ENCODE results near the gene DVL1. TPM values are rescaled to one million over a fixed set of nuclear protein-coding genes. Genes with fewer than 3 reads are reported as not detected.

The DVL1 gene
- total RNA-seq, 4 donors from 2014 or later: 26.2 to 80.3 (median 39.5) TPM

GRCh38 chr1:1308756-1309250 lies 40.4 kb downstream of the DVL1 start:
- TF ChIP-seq, protein P1, sequence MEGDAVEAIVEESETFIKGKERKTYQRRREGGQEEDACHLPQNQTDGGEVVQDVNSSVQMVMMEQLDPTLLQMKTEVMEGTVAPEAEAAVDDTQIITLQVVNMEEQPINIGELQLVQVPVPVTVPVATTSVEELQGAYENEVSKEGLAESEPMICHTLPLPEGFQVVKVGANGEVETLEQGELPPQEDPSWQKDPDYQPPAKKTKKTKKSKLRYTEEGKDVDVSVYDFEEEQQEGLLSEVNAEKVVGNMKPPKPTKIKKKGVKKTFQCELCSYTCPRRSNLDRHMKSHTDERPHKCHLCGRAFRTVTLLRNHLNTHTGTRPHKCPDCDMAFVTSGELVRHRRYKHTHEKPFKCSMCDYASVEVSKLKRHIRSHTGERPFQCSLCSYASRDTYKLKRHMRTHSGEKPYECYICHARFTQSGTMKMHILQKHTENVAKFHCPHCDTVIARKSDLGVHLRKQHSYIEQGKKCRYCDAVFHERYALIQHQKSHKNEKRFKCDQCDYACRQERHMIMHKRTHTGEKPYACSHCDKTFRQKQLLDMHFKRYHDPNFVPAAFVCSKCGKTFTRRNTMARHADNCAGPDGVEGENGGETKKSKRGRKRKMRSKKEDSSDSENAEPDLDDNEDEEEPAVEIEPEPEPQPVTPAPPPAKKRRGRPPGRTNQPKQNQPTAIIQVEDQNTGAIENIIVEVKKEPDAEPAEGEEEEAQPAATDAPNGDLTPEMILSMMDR (IDR thresholded peaks at IDR 0.05; ENCODE audit: low read depth): no peak

DNA sequence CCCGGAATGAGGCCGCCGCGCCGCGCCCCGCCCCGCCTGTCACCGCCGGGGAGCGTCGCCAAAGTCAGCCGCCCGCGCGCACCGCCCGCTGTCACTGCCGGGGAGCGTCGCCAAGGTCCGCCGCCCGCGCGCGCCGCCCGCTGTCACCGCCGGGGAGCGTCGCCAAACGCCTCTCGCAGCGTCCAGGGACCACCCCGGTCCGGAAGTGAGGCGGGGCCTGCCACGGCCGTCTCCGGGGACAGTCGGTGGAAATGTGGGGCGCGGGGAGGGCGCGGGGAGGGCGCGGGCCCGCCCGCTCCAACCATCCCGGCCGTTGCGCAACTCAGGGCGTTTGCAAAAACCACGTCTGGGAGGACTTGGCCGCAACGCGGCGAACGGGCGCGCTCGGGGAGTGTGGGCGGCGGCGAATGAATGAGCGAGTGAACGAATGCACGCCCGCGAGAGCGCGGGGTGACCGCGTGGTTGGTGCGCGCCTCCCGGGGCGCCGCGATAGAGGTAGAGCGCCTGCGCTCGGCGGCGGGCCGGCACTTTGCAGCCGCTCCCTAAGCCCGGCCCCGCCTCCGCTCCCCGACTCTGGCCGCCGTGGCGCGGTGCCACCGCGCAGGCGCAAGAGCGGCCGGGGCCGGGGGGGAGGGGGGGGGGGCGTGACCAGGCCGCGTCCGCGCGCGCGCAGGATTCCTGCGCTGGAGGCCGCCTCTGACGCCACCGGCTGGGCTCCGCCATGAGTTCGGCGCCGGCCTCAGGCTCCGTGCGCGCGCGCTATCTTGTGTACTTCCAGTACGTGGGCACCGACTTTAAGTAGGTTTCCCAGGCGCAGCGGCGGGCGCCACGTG lies 41.1 kb downstream of the DVL1 start, which contains the start of the genes ACAP3 and PUSL1:
Gene ACAP3, minus strand, starts transcription at position 8 of the 833 bp plus-strand sequence. CDS start 115 bp downstream, outside the sequence.
Gene PUSL1, plus strand, starts transcription at position 675 of the 833 bp plus-strand sequence. Its CDS starts 47 bp downstream, at position 722.
- TF ChIP-seq, protein P1 (IDR thresholded peaks at IDR 0.05; ENCODE audit: low read depth): no peak

- TF ChIP-seq, protein P1 (IDR thresholded peaks at IDR 0.05; ENCODE audit: low read depth): no peak
These were observed 41.8 kb downstream of the DVL1 start for GRCh38 chr1:1307261-1307922.

DNA sequence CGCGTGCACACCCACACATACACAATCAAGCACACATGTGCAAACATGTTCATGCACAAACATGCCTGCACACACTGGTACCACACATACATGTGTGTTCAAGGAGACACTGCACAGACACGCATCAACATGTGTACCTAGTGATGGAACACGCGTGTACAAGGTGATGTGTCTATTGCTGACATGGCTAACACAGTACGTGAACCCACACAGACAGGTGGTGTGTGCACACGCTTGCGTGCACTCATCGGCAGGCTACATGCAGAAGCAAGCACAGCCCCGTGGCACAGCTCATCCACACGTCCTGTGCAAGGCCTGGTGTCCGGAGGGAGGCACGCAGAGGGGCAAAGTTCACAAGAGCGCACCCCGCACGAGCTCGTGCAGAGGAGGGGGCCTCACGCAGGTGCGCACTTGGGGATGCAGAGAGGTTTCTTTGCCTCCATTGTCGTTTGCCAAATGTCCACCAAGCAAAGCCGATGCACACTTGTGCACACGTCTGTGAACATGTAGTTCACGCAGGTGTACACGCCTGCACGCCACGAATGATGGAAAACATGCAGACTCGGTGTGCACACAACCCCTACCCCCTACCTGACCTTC lies 42.5 kb downstream of the DVL1 start:
- TF ChIP-seq, protein P1 (IDR thresholded peaks at IDR 0.05; ENCODE audit: low read depth): no peak

- TF ChIP-seq, protein P1 (IDR thresholded peaks at IDR 0.05; ENCODE audit: low read depth): no peak
These were observed 43.1 kb downstream of the DVL1 start for GRCh38 chr1:1306070-1306660.

GRCh38 chr1:1305300-1306069 lies 43.7 kb downstream of the DVL1 start:
- TF ChIP-seq, protein P1 (IDR thresholded peaks at IDR 0.05; ENCODE audit: low read depth): no peak
